Ishikawa (cell line): ENCODE measurements around the gene CAMTA2.

Experiments
- CREB1 ChIP-seq: IDR thresholded peaks from 2 replicates; pipeline ENCODE4 v1.6.1; 2012; ENCODE audit warnings: low read depth
- MAX ChIP-seq: IDR thresholded peaks from 2 replicates; pipeline ENCODE4 v1.6.1; 2012
- NFIC ChIP-seq: IDR thresholded peaks from 2 replicates; pipeline ENCODE4 v1.6.1; 2012

DNA sequence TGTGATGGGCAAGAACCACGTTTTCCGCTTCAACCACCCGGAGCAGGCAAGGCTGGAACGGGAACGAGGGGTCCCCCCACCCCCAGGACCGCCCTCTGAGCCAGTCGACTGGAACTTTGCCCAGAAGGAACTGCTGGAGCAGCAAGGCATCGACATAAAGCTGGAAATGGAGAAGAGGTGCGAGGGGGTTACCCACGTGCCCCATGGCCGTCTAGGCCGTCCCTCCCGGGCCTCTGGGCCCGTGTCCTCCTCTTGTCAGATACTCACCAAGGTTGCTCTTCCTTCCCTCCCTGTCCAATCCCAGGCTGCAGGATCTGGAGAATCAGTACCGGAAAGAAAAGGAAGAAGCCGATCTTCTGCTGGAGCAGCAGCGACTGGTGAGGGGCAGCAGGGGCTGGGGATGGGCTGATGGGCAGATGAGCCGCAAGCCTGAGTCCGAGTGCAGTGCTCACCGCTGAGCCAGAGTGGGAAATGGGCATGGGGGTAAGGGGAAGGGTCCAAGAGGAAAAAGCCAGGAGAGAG lies 33.1 kb upstream of the CAMTA2 start:
- no peak for TF ChIP-seq NFIC
- no peak for TF ChIP-seq CREB1
- no peak for TF ChIP-seq MAX
